NCI-H1417 (cell line): ENCODE measurements around the gene DLG2.
"Not testable (repeated sequence)": the region's sequence is repeated elsewhere in the genome, so short reads cannot be mapped to it uniquely, and the experiment has no call there.

Source experiments
- DNase-seq, 3 experiments: peaks; one replicate each; lab custom pipeline; 2025; lab: John Stamatoyannopoulos, UW

Gene DLG2

DNA sequence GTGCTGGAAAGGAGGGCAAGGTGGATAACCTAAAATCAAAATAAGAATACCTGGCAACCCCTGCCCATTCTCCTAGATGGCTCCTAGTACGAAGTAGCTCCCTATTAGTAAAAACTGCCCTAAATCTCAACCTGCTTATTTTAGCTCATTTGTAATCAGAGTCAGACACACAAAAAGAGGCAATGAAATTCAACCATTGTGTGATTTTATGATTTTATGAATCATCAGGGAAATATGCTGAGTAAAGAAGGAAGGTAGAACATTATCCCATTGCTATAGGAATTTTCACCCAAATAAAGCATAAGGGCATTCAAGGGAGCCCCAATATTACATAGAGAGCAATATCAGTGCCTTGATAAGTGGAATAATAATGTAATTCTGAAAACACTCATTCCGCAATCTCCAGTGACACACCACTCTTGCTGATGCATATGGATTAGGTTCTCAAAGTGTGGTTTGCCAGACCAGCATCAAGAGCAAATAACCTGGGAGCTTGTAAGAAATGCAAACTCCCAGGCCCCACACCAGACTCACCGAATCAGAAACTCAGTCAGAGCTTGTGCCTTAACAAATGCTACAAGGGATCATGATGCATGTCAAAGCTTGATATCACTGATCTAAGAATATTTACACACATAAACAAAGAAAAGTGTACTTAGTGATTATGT lies 789.6 kb downstream of the DLG2 start:
- no peak for DNase-seq

DNA sequence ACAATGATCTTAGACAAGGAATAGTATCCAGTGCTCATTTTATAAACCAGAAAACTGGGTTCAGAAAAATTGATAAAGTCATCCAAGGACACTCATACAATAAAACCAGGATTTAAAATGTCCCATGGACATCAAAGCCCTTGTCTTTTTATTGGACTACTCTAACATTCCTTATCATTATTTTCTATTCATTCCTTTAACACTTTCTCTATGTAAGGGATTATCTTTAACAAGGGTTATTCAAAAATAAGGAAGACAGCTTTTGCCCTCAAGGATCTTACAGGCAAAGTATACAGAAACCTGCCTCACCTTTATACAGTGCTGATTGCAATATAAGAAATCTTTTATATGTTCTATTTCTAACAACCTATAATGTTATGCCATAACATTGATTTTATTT lies 790.8 kb downstream of the DLG2 start:
- no peak for DNase-seq

DNA sequence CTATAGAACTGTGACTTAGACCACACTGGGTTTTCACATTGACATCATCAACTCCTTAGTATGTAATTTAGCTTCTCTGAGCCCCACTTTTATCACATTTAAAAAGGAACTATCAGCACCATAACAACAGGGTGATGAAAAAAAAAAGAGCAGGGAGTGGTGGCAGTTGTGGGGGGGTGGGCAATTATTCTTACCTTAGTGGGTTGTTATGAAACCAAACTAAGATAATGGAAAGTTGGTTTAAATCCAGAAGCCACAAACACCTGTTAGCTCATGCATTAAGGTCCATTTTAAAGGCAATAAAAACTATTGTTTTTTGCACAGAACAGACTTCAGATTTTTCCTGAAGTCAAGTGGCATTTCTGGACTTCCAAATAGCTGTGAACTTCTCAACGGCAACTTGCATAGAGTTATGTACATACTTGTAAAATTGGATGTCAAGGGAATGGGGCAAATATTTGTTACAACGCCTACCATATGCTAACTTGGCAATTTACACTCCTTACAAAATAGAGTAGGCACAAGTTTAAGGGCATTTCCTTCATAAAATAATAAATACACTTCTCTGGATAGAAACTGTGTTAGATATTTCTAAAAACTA lies 793.6 kb downstream of the DLG2 start:
- DNase-seq = peak in 1 of 3 experiments; percentile 8

DNA sequence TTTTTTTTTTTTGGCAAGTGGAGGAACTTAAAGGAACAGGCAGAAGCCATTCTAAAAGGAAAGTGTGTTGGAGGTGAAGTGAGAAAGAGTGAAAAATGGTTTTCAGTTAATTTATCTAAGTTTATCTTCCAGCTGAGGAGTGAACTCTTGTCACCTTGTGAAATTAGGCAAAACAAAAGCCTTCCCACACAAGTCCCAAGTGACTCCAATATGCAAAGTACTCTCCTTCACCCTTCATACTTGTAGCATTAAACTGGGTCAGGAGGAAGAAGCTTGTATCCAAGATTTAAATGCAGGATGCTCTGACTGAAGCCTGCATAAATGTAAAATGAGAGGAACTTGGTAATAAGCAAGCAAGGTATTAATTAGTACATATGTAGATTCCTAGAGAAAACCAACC lies 796.8 kb downstream of the DLG2 start:
- DNase-seq = no peak

DNA sequence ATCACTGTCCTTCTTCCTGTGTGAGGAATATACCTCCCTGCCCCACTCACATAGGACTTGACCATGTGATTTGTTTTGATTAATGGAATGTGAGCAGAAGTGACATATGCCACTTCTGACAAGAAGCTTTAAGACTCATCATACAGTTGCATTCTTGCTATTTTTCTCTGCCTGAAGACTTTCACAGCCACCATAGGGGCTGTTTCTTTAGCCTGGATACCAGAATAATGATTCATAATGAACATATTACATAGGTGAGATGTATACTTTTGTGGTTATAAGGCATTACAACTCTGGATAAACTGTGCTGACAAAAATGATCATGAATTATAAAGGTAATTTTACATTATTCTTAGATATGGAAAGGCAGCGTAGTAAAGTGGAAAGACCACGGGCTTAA lies 798.0 kb downstream of the DLG2 start:
- no peak for DNase-seq

DNA sequence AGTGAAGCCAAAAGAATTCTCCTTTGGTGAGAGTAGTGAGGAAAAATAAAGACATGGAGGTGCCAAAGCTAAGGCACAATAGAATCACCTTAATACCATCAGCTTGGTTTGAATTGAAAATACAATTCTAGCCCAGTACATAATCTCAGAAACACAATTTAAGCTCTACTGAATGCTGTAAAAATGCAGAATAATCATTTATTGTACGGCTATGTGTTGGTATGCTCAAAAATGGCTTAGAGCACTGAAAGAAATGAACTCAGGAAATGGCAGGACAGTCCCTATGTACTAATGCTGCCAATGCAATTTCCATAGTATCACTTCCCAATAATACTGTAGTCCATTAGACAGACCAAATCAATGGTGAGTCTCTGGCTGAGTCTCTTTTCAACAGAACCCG lies 798.5 kb downstream of the DLG2 start:
- no peak for DNase-seq

DNA sequence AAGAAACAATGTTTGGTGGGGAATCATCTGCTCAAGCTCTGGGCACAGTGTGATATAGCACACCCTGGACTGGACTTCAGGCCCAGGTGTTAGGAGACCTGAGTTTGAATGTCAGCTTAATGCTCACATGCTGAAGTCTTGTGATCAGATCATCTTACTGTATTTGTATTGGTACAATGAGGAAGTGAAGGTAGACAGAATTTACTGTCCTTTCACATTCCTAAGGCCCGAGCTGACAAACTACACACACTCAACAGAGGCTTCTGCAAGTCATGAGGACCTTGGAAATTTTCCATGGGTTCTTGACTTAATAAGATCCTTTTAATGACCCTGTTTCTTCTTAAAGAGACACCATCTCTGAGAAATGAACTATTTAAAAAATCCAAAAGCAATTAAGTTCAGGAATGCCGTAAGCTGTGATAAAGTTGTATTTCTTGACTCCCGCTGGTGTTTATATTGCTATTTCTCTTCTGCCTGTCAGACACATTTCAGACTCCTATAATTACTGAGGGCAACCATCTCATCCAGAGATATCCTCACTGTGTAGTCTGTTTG lies 802.0 kb downstream of the DLG2 start:
- peak in 2 of 3 experiments; percentile 8 to 31 for DNase-seq

DNA sequence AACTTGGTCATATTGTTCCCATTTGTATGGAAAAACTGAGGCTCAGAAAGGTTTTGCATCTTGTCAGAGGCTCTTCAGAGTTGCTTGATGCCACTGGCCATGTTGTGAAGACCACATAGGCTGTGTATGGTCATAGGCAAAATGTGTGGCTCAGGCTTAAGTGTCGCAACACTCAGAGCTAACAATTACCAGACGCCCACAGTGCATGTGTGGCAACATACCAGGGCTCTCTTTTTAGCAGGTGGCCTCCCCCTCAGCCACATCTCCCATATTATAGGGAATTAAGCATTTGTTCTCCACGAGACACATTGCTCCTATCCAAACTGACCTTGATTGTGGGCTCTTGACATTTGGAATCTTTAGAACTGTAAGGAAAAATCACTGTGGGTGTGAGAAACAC lies 802.5 kb downstream of the DLG2 start:
- no peak for DNase-seq

DNA sequence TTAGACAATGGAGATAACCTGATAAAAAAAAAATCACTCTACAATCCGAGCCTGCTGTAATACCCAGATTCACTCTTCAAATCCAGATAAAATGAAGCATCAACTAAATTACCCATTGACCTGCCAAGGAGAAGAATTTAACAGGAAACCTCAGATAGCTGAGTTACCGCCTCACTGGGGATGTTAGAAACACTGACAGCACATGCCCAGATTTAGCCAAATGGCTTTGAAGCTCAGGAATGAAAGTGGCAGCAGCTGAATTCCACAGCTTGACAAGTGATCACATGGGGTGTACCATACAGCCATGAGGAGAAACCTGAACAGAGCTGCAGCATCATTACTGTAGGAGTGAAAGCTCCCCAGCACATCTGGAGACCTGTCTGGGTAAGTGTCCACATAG lies 807.6 kb downstream of the DLG2 start:
- DNase-seq = no peak

DNA sequence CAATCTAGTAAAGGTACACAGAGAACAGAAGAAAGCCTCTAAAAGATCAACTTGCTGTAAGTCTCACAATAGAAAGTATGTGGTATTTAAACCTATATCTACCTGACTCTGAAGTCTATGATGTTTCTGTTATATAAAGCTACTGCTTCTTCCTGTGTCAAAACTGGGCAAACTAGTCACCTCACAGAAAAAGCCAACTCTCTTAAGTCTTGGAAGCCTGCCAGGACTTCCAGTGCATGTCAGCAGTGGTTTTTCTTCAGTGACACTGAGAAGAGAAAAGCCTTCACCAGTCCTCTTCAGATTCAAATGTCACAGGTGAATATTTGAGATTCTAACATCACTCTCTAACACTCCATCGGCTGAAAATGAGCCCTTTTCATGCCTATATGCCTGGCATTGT lies 808.0 kb downstream of the DLG2 start:
- peak in 2 of 3 experiments; percentile 46 to 65 for DNase-seq

DNA sequence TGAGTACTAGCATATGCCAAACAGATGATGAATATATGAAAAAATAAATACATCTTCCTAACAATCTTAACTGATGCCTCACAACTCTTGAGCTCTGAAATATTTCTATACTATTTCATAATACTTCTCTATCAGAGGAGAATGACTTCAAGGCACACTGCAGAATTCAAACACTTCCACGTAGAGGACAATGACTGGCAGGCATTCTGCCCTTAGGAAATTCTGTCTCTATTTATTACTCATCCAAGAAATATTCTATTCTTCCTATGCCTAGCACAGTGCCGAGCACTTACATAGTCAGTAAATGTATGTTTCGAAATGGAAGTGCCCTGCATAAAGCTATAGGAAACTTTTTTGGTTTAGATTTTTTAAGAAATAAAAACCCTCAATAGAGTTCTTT lies 809.1 kb downstream of the DLG2 start:
- DNase-seq = no peak

DNA sequence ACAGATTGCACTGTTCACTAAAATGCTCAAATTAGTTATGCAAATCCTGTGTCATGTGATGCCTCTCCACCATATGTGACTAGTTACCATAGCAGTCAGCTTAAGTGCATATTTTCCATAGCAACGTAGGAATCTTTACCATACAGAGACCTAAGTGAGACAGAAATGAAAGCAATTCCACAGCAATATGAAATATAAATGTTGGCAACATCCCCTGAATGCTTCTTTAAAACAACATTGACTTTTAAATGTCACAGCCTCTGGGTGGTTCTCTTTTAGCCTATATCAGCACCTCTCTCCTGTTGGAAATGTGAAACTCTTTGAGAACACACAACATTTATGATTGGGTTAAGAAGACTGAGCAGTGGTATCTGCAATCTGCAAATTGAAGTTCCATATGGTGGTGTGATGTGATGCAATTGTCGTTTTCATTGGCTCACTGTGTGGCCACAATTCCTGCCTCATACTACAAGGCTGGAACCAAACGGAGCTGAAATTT lies 814.6 kb downstream of the DLG2 start:
- peak in 1 of 3 experiments; percentile 24 for DNase-seq

DNA sequence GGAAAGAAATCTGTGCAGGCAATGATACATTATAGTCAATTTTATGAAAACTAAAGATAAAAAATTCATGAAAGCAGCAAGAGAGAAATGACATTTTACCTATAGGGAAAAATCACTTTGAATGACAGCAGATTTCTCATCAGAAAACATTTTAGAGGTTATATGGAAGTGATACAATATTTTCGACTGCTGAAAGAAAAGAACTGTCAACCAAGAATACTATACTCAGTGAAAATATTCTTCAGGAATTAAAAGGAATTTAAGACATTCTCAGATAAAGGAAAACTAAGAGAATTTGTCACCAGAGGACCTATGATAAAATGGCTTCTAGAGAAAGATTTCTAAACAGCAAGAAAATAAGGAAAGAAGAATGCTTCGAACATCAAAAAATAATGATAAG lies 820.8 kb downstream of the DLG2 start:
- DNase-seq = no peak

DNA sequence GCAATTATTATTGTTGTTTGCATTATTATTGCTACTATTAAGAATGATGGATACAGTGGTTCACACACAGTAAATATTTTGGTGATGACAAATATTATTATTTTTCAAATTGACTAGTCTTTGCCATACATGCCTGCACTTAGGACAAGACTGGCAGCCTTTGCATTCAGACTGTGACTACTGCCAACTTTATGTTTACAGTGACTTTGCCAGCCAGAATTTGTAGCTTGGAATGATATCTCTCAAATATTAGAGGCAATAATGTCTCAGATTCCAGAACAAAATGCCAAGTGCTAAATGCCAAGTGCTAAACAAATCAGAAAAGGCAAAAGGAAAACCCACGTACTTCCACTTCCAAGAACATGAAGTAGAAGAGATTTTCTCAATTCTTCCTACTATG lies 823.1 kb downstream of the DLG2 start:
- DNase-seq = no peak

DNA sequence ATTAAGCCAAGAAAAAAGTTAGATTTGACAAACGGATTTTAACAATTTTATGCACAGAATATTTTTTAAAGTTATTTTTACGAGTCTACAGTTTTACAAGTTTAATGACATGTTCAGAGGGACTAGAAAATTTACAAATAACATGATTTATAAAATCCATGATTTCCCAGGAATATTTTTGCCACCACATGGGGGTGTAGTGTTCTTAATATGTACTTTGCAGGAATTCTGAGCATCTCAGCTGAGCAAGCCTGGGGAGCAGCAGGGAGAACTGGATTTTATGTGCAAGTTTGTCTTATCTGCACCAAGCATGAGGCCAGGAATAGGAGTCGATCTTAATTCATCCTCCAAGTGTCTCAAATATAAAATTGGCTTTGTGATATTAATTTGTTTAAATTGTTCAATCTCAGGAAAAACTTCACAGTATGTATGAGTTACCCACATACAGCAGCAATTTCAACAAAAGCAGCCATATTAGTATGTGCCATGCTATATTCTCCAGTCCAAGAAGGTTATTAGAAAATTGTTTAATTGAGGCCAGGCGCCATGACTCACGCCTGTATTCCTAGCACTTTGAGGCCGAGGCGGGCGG lies 826.3 kb downstream of the DLG2 start:
- DNase-seq = peak in 2 of 3 experiments; percentile 14 to 61

DNA sequence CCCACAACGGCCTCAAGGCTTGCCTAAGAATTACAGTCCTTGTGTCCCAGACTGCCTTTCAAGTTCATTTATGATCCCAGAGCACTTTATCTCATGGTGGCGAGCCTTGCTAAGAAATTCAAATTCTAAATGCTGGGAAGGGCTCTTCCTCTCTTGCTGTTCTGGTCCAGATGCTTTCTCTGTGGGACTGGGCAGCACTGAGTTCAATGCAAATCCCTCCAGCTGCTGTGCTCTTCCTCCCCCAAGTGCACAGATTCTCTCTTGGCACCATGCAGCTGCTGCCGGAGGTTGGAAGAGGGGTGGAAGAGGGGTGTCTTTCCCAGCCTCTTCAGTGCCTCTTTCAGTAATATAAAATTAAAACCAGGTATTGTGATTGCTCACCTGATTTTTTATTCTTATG lies 828.0 kb downstream of the DLG2 start:
- no peak for DNase-seq

DNA sequence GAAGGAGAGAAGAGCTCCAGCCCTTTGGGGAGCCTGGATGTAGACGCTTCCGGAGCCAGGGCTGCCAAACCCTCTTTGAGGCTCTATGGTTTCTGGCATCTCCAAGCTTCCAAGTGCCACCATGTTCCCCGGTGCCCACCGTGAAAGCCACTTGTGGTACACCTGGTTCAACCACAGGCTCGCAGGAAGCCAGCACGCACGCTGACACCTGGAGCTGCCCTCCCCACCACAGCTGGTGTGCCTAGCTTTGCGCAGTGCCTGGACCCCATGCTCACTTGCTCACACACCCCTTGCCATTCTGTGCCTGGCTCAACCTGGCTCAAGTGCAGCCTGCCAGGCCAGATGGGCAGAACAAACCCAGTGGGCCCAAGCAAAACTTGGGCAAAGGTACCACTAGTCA lies 831.4 kb downstream of the DLG2 start:
- DNase-seq = no peak

DNA sequence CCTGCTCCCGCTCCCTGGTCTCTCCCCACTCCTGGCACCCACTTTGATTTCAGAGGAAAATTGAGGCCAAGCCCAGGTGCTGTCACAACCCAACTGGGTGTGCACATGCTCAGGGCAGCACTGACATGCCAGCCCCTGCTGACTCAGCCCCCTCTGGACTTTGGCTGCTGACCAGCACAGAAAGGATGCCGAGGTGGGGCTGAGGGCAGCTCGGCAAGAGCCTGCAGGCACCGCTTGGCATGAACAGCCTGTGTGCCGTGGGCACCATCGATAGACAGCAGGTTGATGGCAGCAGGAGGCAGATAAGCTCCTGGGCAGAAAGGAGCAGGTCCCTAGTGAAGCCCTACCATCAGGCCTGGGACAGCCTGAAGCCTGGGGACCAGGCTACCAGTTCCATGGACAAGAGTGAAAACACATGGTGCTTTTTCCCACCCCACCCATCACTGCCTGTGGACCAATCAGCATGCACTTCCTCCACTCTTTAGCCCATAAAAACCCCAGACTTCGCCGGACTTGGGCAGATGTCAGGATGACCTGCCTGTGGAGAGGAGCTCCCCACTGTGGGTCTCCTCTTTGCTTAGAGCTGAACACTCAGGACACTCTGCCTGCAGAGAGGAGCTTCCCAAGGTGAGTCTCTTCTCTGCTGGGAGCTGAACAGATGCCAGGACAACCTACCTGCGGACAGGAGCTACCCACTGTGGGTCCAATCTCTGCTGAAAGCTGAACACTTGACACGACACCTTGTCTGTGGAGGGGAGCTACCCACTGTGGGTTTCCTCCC lies 832.3 kb downstream of the DLG2 start:
- DNase-seq = no peak

DNA sequence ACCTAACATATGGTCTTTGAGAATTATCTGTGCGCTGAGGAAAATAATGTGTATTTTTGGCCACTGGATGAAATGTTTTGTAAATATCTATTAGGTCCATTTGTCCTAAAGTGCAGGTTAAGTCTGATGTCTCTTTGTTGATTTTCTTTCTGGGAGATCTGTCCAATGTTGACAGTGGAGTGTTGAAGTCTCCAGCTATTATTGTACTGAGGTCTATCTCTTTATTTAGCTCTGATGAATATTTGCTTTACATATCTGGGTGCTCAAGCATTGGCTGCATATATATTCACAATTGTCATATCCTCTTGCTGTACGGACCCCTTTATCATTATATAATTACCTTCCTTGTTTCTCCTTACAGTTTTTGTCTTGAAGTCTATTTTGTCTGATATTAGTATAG lies 833.8 kb downstream of the DLG2 start:
- peak in 2 of 3 experiments; percentile 7 to 61 for DNase-seq

DNA sequence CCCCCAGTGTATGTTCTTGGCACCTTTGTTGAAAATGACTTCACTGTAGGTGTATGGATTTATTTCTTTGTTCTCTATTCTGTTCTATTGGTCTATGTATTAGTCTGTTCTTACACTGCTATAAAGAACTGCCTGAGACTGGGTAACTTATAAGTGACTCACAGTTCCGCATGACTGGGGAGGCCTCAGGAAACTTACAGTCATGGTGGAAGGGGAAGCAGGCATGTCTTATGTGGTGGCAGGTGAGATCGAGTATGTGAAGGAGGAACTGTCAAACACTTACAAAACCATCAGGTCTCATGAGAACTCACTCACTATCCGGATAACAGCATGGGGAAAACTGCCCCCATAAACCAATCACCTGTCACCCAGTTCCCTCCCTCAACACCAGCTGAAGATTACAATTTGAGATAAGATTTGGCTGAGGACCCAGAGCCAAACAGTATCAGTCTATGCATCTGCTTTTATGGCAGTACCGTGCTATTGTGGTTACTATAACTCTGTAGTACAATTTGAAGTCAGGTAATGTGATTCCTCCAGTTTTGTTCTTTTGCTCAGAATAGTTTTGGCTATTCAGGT lies 836.2 kb downstream of the DLG2 start:
- no peak for DNase-seq

DNA sequence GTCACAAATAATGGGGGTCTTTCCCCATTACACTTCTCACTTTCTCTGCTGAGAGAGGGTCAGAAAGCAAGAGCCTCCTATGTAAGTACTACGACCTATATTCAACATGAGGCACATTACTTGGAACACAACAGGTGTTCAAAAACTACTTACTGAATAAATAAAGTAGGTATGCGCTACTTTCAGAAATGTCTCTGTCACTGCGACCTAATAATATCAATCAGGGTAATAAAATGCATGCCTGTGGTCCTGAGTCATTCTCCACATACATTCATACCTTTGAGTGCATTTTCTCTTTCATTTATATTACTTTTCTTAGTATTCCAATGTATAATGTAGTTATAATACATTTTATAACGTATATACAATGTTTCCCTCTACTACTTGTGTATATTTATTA lies 838.9 kb downstream of the DLG2 start:
- DNase-seq = no peak

DNA sequence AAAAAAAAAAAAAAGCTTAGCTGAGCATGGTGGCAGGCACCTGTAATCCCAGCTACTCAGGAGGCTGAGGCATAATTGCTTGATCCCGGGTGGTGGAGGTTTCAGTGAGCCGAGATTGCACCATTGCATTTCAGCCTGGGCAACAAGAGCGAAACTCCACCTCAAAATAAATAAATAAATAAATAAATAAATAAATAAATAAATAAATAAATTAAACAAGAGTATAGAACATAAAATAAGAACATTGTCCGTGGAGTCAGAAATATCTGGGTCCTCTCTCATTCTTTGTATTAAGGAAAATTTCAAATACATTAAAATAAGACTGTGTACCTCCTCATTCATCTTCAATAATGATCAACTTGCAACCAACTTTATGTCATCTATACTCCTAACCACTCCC lies 843.0 kb downstream of the DLG2 start:
- not testable (repeated sequence) for DNase-seq
